ENCODE measurements around the gene XRCC4.
"Not testable (repeated sequence)": the region's sequence is repeated elsewhere in the genome, so short reads cannot be mapped to it uniquely, and the experiment has no call there.

The XRCC4 gene

GRCh38 chr5:83340511-83340918 is 263.2 kb downstream of the XRCC4 start:
- DNase-seq (ENCODE audit: low read depth in 1 of 2, low spot score in 1 of 2) = no peak

GRCh38 chr5:83341815-83342334 is 264.5 kb downstream of the XRCC4 start:
- DNase-seq (ENCODE audit: low read depth in 1 of 2, low spot score in 1 of 2) = no peak

GRCh38 chr5:83342465-83342864 is 265.1 kb downstream of the XRCC4 start:
- no peak for DNase-seq (ENCODE audit: low read depth in 1 of 2, low spot score in 1 of 2)

GRCh38 chr5:83343299-83343698 is 266.0 kb downstream of the XRCC4 start:
- DNase-seq (ENCODE audit: low read depth in 1 of 2, low spot score in 1 of 2) = no peak

- DNase-seq (ENCODE audit: low read depth in 1 of 2, low spot score in 1 of 2) = no peak
These were observed 268.1 kb downstream of the XRCC4 start for GRCh38 chr5:83345423-83345822.

- no peak for DNase-seq (ENCODE audit: low read depth in 1 of 2, low spot score in 1 of 2)
These were observed 271.0 kb downstream of the XRCC4 start for GRCh38 chr5:83348281-83348780.

GRCh38 chr5:83353231-83353630 is 275.9 kb downstream of the XRCC4 start:
- no peak for DNase-seq (ENCODE audit: low read depth in 1 of 2, low spot score in 1 of 2)

- no peak for DNase-seq (ENCODE audit: low read depth in 1 of 2, low spot score in 1 of 2)
These were observed 276.4 kb downstream of the XRCC4 start for GRCh38 chr5:83353774-83354173.

GRCh38 chr5:83354958-83355357 is 277.6 kb downstream of the XRCC4 start:
- DNase-seq (ENCODE audit: low read depth in 1 of 2, low spot score in 1 of 2) = no peak

- DNase-seq (ENCODE audit: low read depth in 1 of 2, low spot score in 1 of 2) = not testable (repeated sequence)
These were observed 278.2 kb downstream of the XRCC4 start for GRCh38 chr5:83355482-83356014.

- no peak for DNase-seq (ENCODE audit: low read depth in 1 of 2, low spot score in 1 of 2)
These were observed 280.4 kb downstream of the XRCC4 start for GRCh38 chr5:83357621-83358231.

- DNase-seq (ENCODE audit: low read depth in 1 of 2, low spot score in 1 of 2) = no peak
These were observed 283.2 kb downstream of the XRCC4 start for GRCh38 chr5:83360573-83360972.

GRCh38 chr5:83362526-83362925 is 285.2 kb downstream of the XRCC4 start:
- no peak for DNase-seq (ENCODE audit: low read depth in 1 of 2, low spot score in 1 of 2)

- DNase-seq (ENCODE audit: low read depth in 1 of 2, low spot score in 1 of 2) = no peak
These were observed 286.0 kb downstream of the XRCC4 start for GRCh38 chr5:83363111-83363885.

- no peak for DNase-seq (ENCODE audit: low read depth in 1 of 2, low spot score in 1 of 2)
These were observed 286.5 kb downstream of the XRCC4 start for GRCh38 chr5:83363886-83364275.

GRCh38 chr5:83364312-83365299 is 287.3 kb downstream of the XRCC4 start:
- DNase-seq (ENCODE audit: low read depth in 1 of 2, low spot score in 1 of 2) = no peak

GRCh38 chr5:83368319-83368718 is 291.0 kb downstream of the XRCC4 start:
- DNase-seq (ENCODE audit: low read depth in 1 of 2, low spot score in 1 of 2) = no peak

GRCh38 chr5:83368835-83369234 is 291.5 kb downstream of the XRCC4 start:
- no peak for DNase-seq (ENCODE audit: low read depth in 1 of 2, low spot score in 1 of 2)

GRCh38 chr5:83370957-83371356 is 293.6 kb downstream of the XRCC4 start:
- no peak for DNase-seq (ENCODE audit: low read depth in 1 of 2, low spot score in 1 of 2)

GRCh38 chr5:83371726-83372125 is 294.4 kb downstream of the XRCC4 start:
- no peak for DNase-seq (ENCODE audit: low read depth in 1 of 2, low spot score in 1 of 2)

GRCh38 chr5:83374547-83374946 is 297.2 kb downstream of the XRCC4 start:
- no peak for DNase-seq (ENCODE audit: low read depth in 1 of 2, low spot score in 1 of 2)

All from stimulated activated CD4-positive, alpha-beta T cell treated with anti-CD3 and anti-CD28 coated beads, Interleukin-15, amount 100 ng/mL, for 1 hour (primary cell).